H1 (cell line): ENCODE data around the gene OR13C4. TPM values are rescaled to one million over a fixed set of nuclear protein-coding genes. Genes with fewer than 3 reads are reported as not detected.

Source experiments
- CEBPB ChIP-seq: IDR thresholded peaks from 2 replicates; pipeline ENCODE4 v1.6.1; 2012; ENCODE audit warnings: low read depth, low read length
- CHD1 ChIP-seq: IDR thresholded peaks from 2 replicates; pipeline ENCODE4 v1.6.1; 2012; ENCODE audit warnings: low read depth, low read length, improper control_type of control experiment
- CHD7 ChIP-seq: fragments of 300-600 bp; sonication (generic); IDR thresholded peaks from 2 replicates; pipeline ENCODE4 v1.7.1; 2012; ENCODE audit warnings: low read length, moderate library complexity, mild to moderate bottlenecking, inconsistent platforms; ENCODE audit not compliant: insufficient replicate concordance
- KDM1A ChIP-seq: fragments of 200-600, 300-600 bp; sonication (generic); IDR thresholded peaks from 2 replicates; pipeline ENCODE4 v1.7.1; 2016; ENCODE audit warnings: mild to moderate bottlenecking, low read length, borderline replicate concordance
- POLR2A ChIP-seq, 2 experiments: IDR thresholded peaks; 1 replicate in 1 of 2; 2 replicates in 1 of 2; pipeline ENCODE4 v1.6.1; 2011; ENCODE audit warnings: low read depth in 2 of 2, low read length in 2 of 2, mild to moderate bottlenecking in 2 of 2; ENCODE audit errors: control extremely low read depth in 1 of 2
- ZNF274 ChIP-seq: IDR thresholded peaks from 2 replicates; pipeline ENCODE4 v1.7.0; 2012; ENCODE audit warnings: low read length, borderline replicate concordance; ENCODE audit errors: extremely low read depth
- polyA plus RNA-seq, 7 experiments: library from polyadenylated mRNA; depleted of rRNA in 3 of 7; stranded (reverse) in 5 of 7; unstranded in 2 of 7; fragments of >200 nt in 5 of 7; fragments of 200-250 nt in 2 of 7; gene quantifications; 1 replicate in 5 of 7; 2 replicates in 1 of 7; 4 replicates in 1 of 7; pipeline versions ENCODE4 v1.2.1 to v1.2.3, GENCODE V29; 2011 to 2013; ENCODE audit warnings: missing spikeins in 2 of 7, mixed read lengths in 2 of 7
- total RNA-seq: library from RNA; stranded (reverse); fragmentation: NEBNext Ultra II Directional; extraction: Animal tissue kit (Norgen Biotek cat#: 25700); gene quantifications from 2 replicates; pipeline ENCODE4 v1.2.1, GENCODE V29; 2021

The OR13C4 gene
- total and polyA plus RNA-seq, 2 of the 8 experiments (the other 6 are each of a cell fraction or from before 2014, with no cell fraction given): not detected

GRCh38 chr9:104568868-104569267, 41.9 kb upstream of the OR13C4 start, which contains the start of gene OR13C8 (continued):
- TF ChIP-seq CHD7: no peak
- TF ChIP-seq CHD1: no peak
- TF ChIP-seq ZNF274: no peak
- TF ChIP-seq KDM1A: no peak
- no peak for TF ChIP-seq CEBPB
- TF ChIP-seq POLR2A (IDR thresholded peaks at IDR 0.05; ENCODE audit: control extremely low read depth in 1 of 2, low read depth in 2 of 2, low read length in 2 of 2): no peak
- TF ChIP-seq, all 59 proteins: peak for 0
